Stimulated activated CD8-positive, alpha-beta memory T cell treated with anti-CD3 and anti-CD28 coated beads, Interleukin-12 subunit alpha, Interleukin-12 subunit beta, amount 100 ng/mL, for 24 hours (primary cell): ENCODE data around the gene USP47.

Experiments
- DNase-seq: peaks from one replicate; pipeline ENCODE4 v3.0.0-alpha.2; 2020; ENCODE audit errors: extremely low read depth

Gene USP47

GRCh38 chr11:11966354-11966741, 124.6 kb downstream of the USP47 start:
- DNase-seq = no peak

GRCh38 chr11:11966826-11967668, 125.3 kb downstream of the USP47 start:
- peak; percentile 30 for DNase-seq

GRCh38 chr11:11967669-11968510, 126.1 kb downstream of the USP47 start:
- no peak for DNase-seq

- no peak for DNase-seq
Observed at GRCh38 chr11:11968511-11969280, 126.9 kb downstream of the USP47 start.

- no peak for DNase-seq
Observed at GRCh38 chr11:11969380-11970215, 127.8 kb downstream of the USP47 start.

GRCh38 chr11:11970556-11970955, 128.8 kb downstream of the USP47 start:
- no peak for DNase-seq

- DNase-seq = no peak
Observed at GRCh38 chr11:11971906-11972547, 130.3 kb downstream of the USP47 start.

GRCh38 chr11:11972730-11973341, 131.1 kb downstream of the USP47 start:
- no peak for DNase-seq

GRCh38 chr11:11973361-11973800, 131.6 kb downstream of the USP47 start:
- DNase-seq = no peak

GRCh38 chr11:11973866-11974265, 132.1 kb downstream of the USP47 start:
- DNase-seq = no peak

GRCh38 chr11:11975201-11976092, 133.7 kb downstream of the USP47 start:
- no peak for DNase-seq

GRCh38 chr11:11976481-11977127, 134.8 kb downstream of the USP47 start:
- no peak for DNase-seq

- no peak for DNase-seq
Observed at GRCh38 chr11:11977206-11977938, 135.6 kb downstream of the USP47 start.

- no peak for DNase-seq
Observed at GRCh38 chr11:11978098-11978637, 136.4 kb downstream of the USP47 start.

- DNase-seq = no peak
Observed at GRCh38 chr11:11978792-11979487, 137.2 kb downstream of the USP47 start.

- DNase-seq = no peak
Observed at GRCh38 chr11:11979488-11980117, 137.8 kb downstream of the USP47 start.

GRCh38 chr11:11980200-11980599, 138.4 kb downstream of the USP47 start:
- no peak for DNase-seq
